HG02678 (cell line): ENCODE measurements around the gene SDHC.
A peak's percentile ranks its signal among the peaks of the same experiment; 100 is the strongest.
"Not testable (repeated sequence)": the region's sequence is repeated elsewhere in the genome, so short reads cannot be mapped to it uniquely, and the experiment has no call there.

Experiments used
- ATAC-seq: cut with Tn5 transposase; IDR thresholded peaks from one replicate; pipeline ENCODE4 v1.9.1; 2021; ENCODE audit warnings: mild to moderate bottlenecking, moderate library complexity; ENCODE audit not compliant: unreplicated experiment

Gene SDHC

GRCh38 chr1:161381707-161382106 lies 67.5 kb downstream of the SDHC start:
- no peak for ATAC-seq

- ATAC-seq = no peak
Measured at GRCh38 chr1:161382214-161383019, 68.2 kb downstream of the SDHC start.

- ATAC-seq = no peak
Measured at GRCh38 chr1:161388639-161389038, 74.5 kb downstream of the SDHC start.

- not testable (repeated sequence) for ATAC-seq
Measured at GRCh38 chr1:161389158-161389557, 75.0 kb downstream of the SDHC start.

- ATAC-seq = peak; percentile 85
Measured at GRCh38 chr1:161389691-161390558, 75.7 kb downstream of the SDHC start.

GRCh38 chr1:161390559-161390858 lies 76.3 kb downstream of the SDHC start:
- ATAC-seq = no peak

GRCh38 chr1:161391136-161391535 lies 77.0 kb downstream of the SDHC start:
- ATAC-seq = not testable (repeated sequence)

- no peak for ATAC-seq
Measured at GRCh38 chr1:161391611-161392010, 77.4 kb downstream of the SDHC start.

GRCh38 chr1:161393151-161393550 lies 79.0 kb downstream of the SDHC start:
- no peak for ATAC-seq

GRCh38 chr1:161397038-161397437 lies 82.9 kb downstream of the SDHC start:
- ATAC-seq = not testable (repeated sequence)

- no peak for ATAC-seq
Measured at GRCh38 chr1:161398900-161399256, 84.7 kb downstream of the SDHC start.

GRCh38 chr1:161399257-161399998 lies 85.2 kb downstream of the SDHC start:
- peak; percentile 69 for ATAC-seq

GRCh38 chr1:161402446-161402845 lies 88.3 kb downstream of the SDHC start:
- no peak for ATAC-seq

GRCh38 chr1:161404051-161404597 lies 89.9 kb downstream of the SDHC start:
- no peak for ATAC-seq

GRCh38 chr1:161406551-161406950 lies 92.4 kb downstream of the SDHC start:
- not testable (repeated sequence) for ATAC-seq

GRCh38 chr1:161407451-161407985 lies 93.3 kb downstream of the SDHC start:
- ATAC-seq = no peak

GRCh38 chr1:161408429-161409052 lies 94.4 kb downstream of the SDHC start:
- ATAC-seq = no peak

- not testable (repeated sequence) for ATAC-seq
Measured at GRCh38 chr1:161409848-161410635, 95.9 kb downstream of the SDHC start.

GRCh38 chr1:161410636-161410970 lies 96.4 kb downstream of the SDHC start:
- not testable (repeated sequence) for ATAC-seq
